Measurements from ENCODE around the gene TBXAS1. TPM values are rescaled to one million over a fixed set of nuclear protein-coding genes. Genes with fewer than 3 reads are reported as not detected.

Gene TBXAS1
- total and polyA plus RNA-seq, 2 of the 8 experiments (the other 6 are each of a cell fraction or from before 2014, with no cell fraction given): 0.86 to 2.1 TPM

DNA sequence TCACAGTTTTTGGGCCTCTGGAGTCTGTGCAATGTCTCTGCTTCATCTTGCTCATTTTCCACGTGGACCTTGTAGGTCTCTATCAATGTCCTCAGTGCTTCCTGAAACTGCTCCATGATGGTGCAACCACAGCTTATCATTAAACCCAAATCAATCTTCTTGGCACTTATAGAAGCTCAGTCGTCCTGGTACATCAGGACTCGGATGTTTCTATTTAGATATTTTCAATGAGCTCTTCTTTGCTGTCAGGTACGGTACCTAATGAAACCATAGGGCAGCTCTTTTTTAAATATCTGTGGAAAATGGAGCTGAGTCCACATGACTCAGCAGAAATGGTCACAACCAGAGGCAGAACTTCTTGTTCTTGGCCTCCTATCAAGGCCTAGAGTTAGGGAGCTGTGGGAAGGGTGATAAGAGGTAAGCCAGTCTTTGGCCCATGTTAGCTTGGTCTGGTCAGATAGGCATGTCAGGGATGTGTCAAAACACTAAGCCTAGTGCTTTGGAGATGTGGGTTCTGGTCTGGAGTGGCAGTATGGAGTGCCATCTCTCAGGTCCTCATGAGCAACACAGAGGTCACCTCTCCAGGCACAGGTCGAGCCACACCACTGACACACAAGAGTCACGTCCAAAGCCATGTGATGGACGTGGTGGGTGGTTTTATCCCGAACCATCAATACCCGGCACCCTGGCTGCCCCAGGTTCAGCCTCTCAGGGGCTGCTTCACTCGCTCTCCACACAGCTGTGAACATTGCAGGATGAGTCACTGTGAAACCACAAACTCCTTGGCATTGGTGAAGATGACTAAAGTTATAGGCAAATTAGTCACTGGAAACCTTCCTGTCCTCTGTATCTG, 87.0 kb downstream of the TBXAS1 start (continued):
- no peak for TF ChIP-seq ATF2 (IDR thresholded peaks at IDR 0.05; ENCODE audit: low read length)

Data from H1 (cell line).